Body of pancreas (tissue), 4 donors: ENCODE measurements around the gene ERVW-1.
"Not testable (repeated sequence)": the region's sequence is repeated elsewhere in the genome, so short reads cannot be mapped to it uniquely, and the experiment has no call there.

Source experiments
- POLR2A ChIP-seq, 3 donors: fragments of 450-650 bp; IDR thresholded peaks; one replicate each; pipeline ENCODE4 v1.6.1; 2016; ENCODE audit warnings: antibody characterized with exemption in 3 of 3, mild to moderate bottlenecking in 2 of 3
- TF ChIP-seq, protein P1 (sequence below), 7 experiments: fragments of 450-650 bp in 4 of 7; fragments of 200-600 bp in 3 of 7; sonication (generic) in 3 of 7; IDR thresholded peaks; one replicate each; pipeline ENCODE4 v1.5.1; 2016 to 2019; ENCODE audit warnings: antibody characterized with exemption in 7 of 7

DNA sequence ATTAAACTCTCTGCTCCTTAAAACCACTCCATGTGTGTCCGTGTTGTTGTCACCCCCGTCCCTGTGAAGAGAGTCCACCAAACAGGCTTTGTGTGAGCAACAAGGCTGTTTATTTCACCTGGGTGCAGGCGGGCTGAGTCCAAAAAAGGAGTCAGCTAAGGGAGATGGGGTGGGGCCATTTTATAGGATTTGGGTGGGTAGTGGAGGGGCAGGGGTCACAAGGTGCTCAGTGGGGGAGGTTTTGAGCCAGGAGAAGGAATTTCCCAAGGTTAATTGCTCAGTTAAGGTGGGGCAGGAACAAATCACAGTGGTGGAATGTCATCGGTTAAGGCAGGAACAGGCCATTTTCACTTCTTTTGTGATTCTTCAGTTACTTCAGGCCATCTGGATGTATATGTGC lies 1.4 kb upstream of the ERVW-1 start:
- TF ChIP-seq, protein P1, sequence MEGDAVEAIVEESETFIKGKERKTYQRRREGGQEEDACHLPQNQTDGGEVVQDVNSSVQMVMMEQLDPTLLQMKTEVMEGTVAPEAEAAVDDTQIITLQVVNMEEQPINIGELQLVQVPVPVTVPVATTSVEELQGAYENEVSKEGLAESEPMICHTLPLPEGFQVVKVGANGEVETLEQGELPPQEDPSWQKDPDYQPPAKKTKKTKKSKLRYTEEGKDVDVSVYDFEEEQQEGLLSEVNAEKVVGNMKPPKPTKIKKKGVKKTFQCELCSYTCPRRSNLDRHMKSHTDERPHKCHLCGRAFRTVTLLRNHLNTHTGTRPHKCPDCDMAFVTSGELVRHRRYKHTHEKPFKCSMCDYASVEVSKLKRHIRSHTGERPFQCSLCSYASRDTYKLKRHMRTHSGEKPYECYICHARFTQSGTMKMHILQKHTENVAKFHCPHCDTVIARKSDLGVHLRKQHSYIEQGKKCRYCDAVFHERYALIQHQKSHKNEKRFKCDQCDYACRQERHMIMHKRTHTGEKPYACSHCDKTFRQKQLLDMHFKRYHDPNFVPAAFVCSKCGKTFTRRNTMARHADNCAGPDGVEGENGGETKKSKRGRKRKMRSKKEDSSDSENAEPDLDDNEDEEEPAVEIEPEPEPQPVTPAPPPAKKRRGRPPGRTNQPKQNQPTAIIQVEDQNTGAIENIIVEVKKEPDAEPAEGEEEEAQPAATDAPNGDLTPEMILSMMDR (IDR thresholded peaks at IDR 0.05), result not testable (repeated sequence)
- not testable (repeated sequence) for TF ChIP-seq POLR2A (IDR thresholded peaks at IDR 0.05)
